Measurements from ENCODE around the gene CCDC194. TPM values are rescaled to one million over a fixed set of nuclear protein-coding genes. Genes with fewer than 3 reads are reported as not detected.

The CCDC194 gene
- total RNA-seq, 1 experiment from 2014 or later = not detected

GRCh38 chr19:17402982-17403855 is 9.2 kb upstream of the CCDC194 start:
- intact Hi-C loops (cut with micrococcal nuclease) = no loop called here
- no peaks in the 10 kb centered on the region for H4K20me1 ChIP-seq (ENCODE audit: insufficient read depth)
- no peaks in the 10 kb centered on the region for H3K36me3 ChIP-seq (ENCODE audit: control insufficient read depth in 1 of 2, insufficient read depth in 2 of 2, low read length in 2 of 2)
- H3K79me2 ChIP-seq (ENCODE audit: insufficient read depth, low read length) = no peaks in the 10 kb centered on the region
- DNase-seq (ENCODE audit: low read depth, low spot score) (no peak), ATAC-seq (peak; percentile 82)
- BruUV-seq (replicated peaks) = no TSS peak
- H3K9me3 ChIP-seq (ENCODE audit: control insufficient read depth in 1 of 2, insufficient read depth in 1 of 2, low read depth in 1 of 2, low read length in 2 of 2) = no peaks in the 10 kb centered on the region
- H3K27ac ChIP-seq (ENCODE audit: low read depth, low read length) = no peak overlapping the region
- POLR2A ChIA-PET = interaction anchor here (0.6 to 1.1 kb wide), 2 partner anchors 16 to 111 kb away, joined by 3 to 4 read pairs; no protein-coding TSS in a partner anchor
- no peak overlapping the region for H2AFZ ChIP-seq (ENCODE audit: low read depth, low read length, poor library complexity, severe bottlenecking)
- TF ChIP-seq TCF7L2 (IDR thresholded peaks at IDR 0.05; ENCODE audit: borderline replicate concordance, extremely low read depth, insufficient read depth, insufficient read length) (no peak), MAX (IDR thresholded peaks at IDR 0.05) (no peak), ATF3 (IDR thresholded peaks at IDR 0.05) (no peak), SRF (IDR thresholded peaks at IDR 0.05; ENCODE audit: low read depth) (no peak), ZFX (IDR thresholded peaks at IDR 0.05) (no peak), EZH2phosphoT487 (IDR thresholded peaks at IDR 0.05; ENCODE audit: borderline replicate concordance) (no peak)
- RAD21 ChIA-PET (ENCODE audit: low non-redundant PET in 1 of 2, low total read pairs in 2 of 2, uncharacterized antibody in 2 of 2, unreplicated experiment in 2 of 2) = interaction anchor here in 1 of 2 experiments (0.6 kb wide), 1 partner anchor 48 kb away, joined by 3 read pairs; no protein-coding TSS in a partner anchor
- peak overlapping the region; percentile 42 for H3K4me2 ChIP-seq (ENCODE audit: low read length)
- no peak overlapping the region for H3K4me3 ChIP-seq (replicated peaks in 1 of 2; ENCODE audit: low read depth in 1 of 2, low read length in 2 of 2)
- no peaks in the 10 kb centered on the region for H3K9me2 ChIP-seq (ENCODE audit: insufficient read depth)
- no peak overlapping the region for H3K9ac ChIP-seq (ENCODE audit: low read length)
- H3K27me3 ChIP-seq (ENCODE audit: insufficient read depth, low read length) = no peaks in the 10 kb centered on the region
- peaks cover 4 to 32% of the 10 kb centered on the region in 2 experiments; a peak in 3 of 4 replicates for H3K4me1 ChIP-seq (ENCODE audit: control insufficient read depth in 1 of 2, insufficient read depth in 2 of 2, low read length in 2 of 2)
- CTCF ChIA-PET = interaction anchor here (0.6 to 1.1 kb wide), 2 partner anchors 14 to 72 kb away, joined by 4 read pairs; no protein-coding TSS in a partner anchor

DNA sequence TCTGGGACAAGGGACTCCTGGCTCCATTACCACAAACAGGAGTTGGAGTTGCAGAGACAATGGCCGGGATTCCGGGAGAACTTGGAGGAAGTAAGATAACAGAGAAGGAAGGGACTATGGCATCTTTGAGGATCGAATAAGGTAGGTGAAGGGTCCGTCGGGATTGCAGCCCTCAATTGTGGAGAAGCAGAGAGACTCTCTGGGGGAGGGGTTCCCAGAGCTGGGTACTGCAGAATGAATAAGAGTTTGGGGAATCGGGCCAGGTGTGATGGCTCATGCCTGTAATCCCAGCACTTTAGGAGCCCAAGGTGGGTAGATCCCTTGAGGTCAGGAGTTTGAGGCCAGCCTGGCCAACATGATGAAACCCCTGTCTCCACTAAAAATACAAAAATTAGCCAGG is 7.6 kb upstream of the CCDC194 start:
- Histone ChIP-seq H4K20me1 (ENCODE audit: insufficient read depth) (no peaks in the 10 kb centered on the region), H3K79me2 (ENCODE audit: insufficient read depth, low read length) (no peaks in the 10 kb centered on the region), H3K4me1 (ENCODE audit: control insufficient read depth in 1 of 2, insufficient read depth in 2 of 2, low read length in 2 of 2) (peaks cover 2 to 27% of the 10 kb centered on the region in 2 experiments; a peak in 3 of 4 replicates), H3K9me3 (ENCODE audit: control insufficient read depth in 1 of 2, insufficient read depth in 1 of 2, low read depth in 1 of 2, low read length in 2 of 2) (no peaks in the 10 kb centered on the region), H2AFZ (ENCODE audit: low read depth, low read length, poor library complexity, severe bottlenecking) (no peak overlapping the region), H3K9ac (ENCODE audit: low read length) (no peak overlapping the region), H3K9me2 (ENCODE audit: insufficient read depth) (no peaks in the 10 kb centered on the region), H3K36me3 (ENCODE audit: control insufficient read depth in 1 of 2, insufficient read depth in 2 of 2, low read length in 2 of 2) (no peaks in the 10 kb centered on the region), H3K27me3 (ENCODE audit: insufficient read depth, low read length) (no peaks in the 10 kb centered on the region), H3K4me2 (ENCODE audit: low read length) (no peak overlapping the region), H3K4me3 (replicated peaks in 1 of 2; ENCODE audit: low read depth in 1 of 2, low read length in 2 of 2) (no peak overlapping the region), H3K27ac (ENCODE audit: low read depth, low read length) (no peak overlapping the region)
- RAD21 ChIA-PET (ENCODE audit: low non-redundant PET in 1 of 2, low total read pairs in 2 of 2, uncharacterized antibody in 2 of 2, unreplicated experiment in 2 of 2) = no interaction called here
- CTCF ChIA-PET = no interaction called here
- no peak for TF ChIP-seq ELF1 (IDR thresholded peaks at IDR 0.05; ENCODE audit: borderline replicate concordance, low read depth)
- TF ChIP-seq ZNF274 (IDR thresholded peaks at IDR 0.05; ENCODE audit: low read depth, low read length) = no peak
- TF ChIP-seq CEBPB (IDR thresholded peaks at IDR 0.05; ENCODE audit: low read depth) = no peak
- TF ChIP-seq, protein P1, sequence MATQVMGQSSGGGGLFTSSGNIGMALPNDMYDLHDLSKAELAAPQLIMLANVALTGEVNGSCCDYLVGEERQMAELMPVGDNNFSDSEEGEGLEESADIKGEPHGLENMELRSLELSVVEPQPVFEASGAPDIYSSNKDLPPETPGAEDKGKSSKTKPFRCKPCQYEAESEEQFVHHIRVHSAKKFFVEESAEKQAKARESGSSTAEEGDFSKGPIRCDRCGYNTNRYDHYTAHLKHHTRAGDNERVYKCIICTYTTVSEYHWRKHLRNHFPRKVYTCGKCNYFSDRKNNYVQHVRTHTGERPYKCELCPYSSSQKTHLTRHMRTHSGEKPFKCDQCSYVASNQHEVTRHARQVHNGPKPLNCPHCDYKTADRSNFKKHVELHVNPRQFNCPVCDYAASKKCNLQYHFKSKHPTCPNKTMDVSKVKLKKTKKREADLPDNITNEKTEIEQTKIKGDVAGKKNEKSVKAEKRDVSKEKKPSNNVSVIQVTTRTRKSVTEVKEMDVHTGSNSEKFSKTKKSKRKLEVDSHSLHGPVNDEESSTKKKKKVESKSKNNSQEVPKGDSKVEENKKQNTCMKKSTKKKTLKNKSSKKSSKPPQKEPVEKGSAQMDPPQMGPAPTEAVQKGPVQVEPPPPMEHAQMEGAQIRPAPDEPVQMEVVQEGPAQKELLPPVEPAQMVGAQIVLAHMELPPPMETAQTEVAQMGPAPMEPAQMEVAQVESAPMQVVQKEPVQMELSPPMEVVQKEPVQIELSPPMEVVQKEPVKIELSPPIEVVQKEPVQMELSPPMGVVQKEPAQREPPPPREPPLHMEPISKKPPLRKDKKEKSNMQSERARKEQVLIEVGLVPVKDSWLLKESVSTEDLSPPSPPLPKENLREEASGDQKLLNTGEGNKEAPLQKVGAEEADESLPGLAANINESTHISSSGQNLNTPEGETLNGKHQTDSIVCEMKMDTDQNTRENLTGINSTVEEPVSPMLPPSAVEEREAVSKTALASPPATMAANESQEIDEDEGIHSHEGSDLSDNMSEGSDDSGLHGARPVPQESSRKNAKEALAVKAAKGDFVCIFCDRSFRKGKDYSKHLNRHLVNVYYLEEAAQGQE (IDR thresholded peaks at IDR 0.05; ENCODE audit: low read depth) = no peak
- DNase-seq (ENCODE audit: low read depth, low spot score) (no peak), ATAC-seq (no peak)
- intact Hi-C loops (cut with micrococcal nuclease) = no loop called here
- BruUV-seq (replicated peaks) = no TSS peak
- POLR2A ChIA-PET = no interaction called here

Measured in HCT116 (cell line).